Activated T-helper 2 cell treated with anti-CD3 and anti-CD28 coated beads, Interferon-gamma antibody, Interleukin-2, Interleukin-4, amounts not matched to agents 10 μg/mL and 5 μg/mL and 100 μg/mL, durations not matched to agents 14 hours and 24 hours and 36 hours (primary cell): ENCODE measurements around the gene HOXA10. TPM values are rescaled to one million over a fixed set of nuclear protein-coding genes. Genes with fewer than 3 reads are reported as not detected.
A peak's percentile ranks its signal among the peaks of the same experiment; 100 is the strongest.

Experiments
- DNase-seq: peaks from one replicate; pipeline ENCODE4 v3.0.0; 2021; ENCODE audit warnings: low spot score
- H3K27ac Mint-ChIP-seq: one replicate; pipeline ENCODE4 v1.8.0; 2021; ENCODE audit warnings: mixed read lengths
- H3K27me3 Mint-ChIP-seq: one replicate; pipeline ENCODE4 v1.8.0; 2021; ENCODE audit warnings: low read depth, mixed read lengths
- H3K36me3 Mint-ChIP-seq: one replicate; pipeline ENCODE4 v1.8.0; 2021; ENCODE audit warnings: low read depth, mixed read lengths
- H3K4me1 Mint-ChIP-seq: one replicate; pipeline ENCODE4 v1.8.0; 2021; ENCODE audit warnings: low read depth, mixed read lengths
- H3K4me3 Mint-ChIP-seq: one replicate; pipeline ENCODE4 v1.8.0; 2021; ENCODE audit warnings: low read depth, mild to moderate bottlenecking, moderate library complexity, mixed read lengths
- H3K9me3 Mint-ChIP-seq: one replicate; pipeline ENCODE4 v1.8.0; 2021; ENCODE audit warnings: mixed read lengths
- intact Hi-C: fragments of 100-400 bp; cut with micrococcal nuclease; formaldehyde crosslinking; loops from one replicate; pipeline ENCODE4 v1.15.1; 2023
- total RNA-seq: library from RNA; stranded (reverse); gene quantifications from 2 replicates; pipeline ENCODE4 v1.2.3, GENCODE V29; 2022

HOXA10 gene
- total RNA-seq, 1 donor from 2014 or later = not detected

- intact Hi-C loops = loop anchor here (2.0 kb wide), 1 partner anchor 14 kb away; no protein-coding TSS in a partner anchor
- Mint-ChIP-seq H3K4me3 (no peak overlapping the region), H3K4me1 (peaks cover 6% of the 10 kb centered on the region), H3K36me3 (no peaks in the 10 kb centered on the region), H3K27ac (no peak overlapping the region), H3K27me3 (peaks cover 83% of the 10 kb centered on the region), H3K9me3 (no peaks in the 10 kb centered on the region)
- no peak for DNase-seq
Measured at GRCh38 chr7:27200761-27201579, 26.9 kb upstream of the HOXA10 start.

- H3K27me3 Mint-ChIP-seq = peaks cover 83% of the 10 kb centered on the region
- no peaks in the 10 kb centered on the region for H3K9me3 Mint-ChIP-seq
- DNase-seq = no peak
- peak within 1 kb of the TSS; percentile 43 for H3K27ac Mint-ChIP-seq
- peak within 1 kb of the TSS; percentile 37 for H3K4me3 Mint-ChIP-seq
- H3K36me3 Mint-ChIP-seq = no peaks in the 10 kb centered on the region
- intact Hi-C loops = loop anchor here (2.0 to 10.0 kb wide), 7 partner anchors 13 to 897 kb away; partner anchors contain the start of gene HOXA7
- peaks cover 6% of the 10 kb centered on the region for H3K4me1 Mint-ChIP-seq
Measured at GRCh38 chr7:27199849-27200760, 26.0 kb upstream of the HOXA10 start, which contains the start of gene HOXA13. Gene HOXA13, minus strand, starts transcription at chr7:27200091. Its CDS starts 14 bp downstream, at chr7:27200077.

- H3K9me3 Mint-ChIP-seq = no peaks in the 10 kb centered on the region
- intact Hi-C loops = loop anchor here (2.0 to 10.0 kb wide), 6 partner anchors 30 to 898 kb away; partner anchors contain the start of gene HOXA7
- peaks cover 6% of the 10 kb centered on the region for H3K4me1 Mint-ChIP-seq
- peak overlapping the region; percentile 43 for H3K27ac Mint-ChIP-seq
- no peaks in the 10 kb centered on the region for H3K36me3 Mint-ChIP-seq
- no peak for DNase-seq
- peaks cover 83% of the 10 kb centered on the region for H3K27me3 Mint-ChIP-seq
- H3K4me3 Mint-ChIP-seq = no peak overlapping the region
Measured at GRCh38 chr7:27198871-27199801, 25.0 kb upstream of the HOXA10 start.

- H3K4me1 Mint-ChIP-seq = peaks cover 6% of the 10 kb centered on the region
- H3K4me3 Mint-ChIP-seq = no peak overlapping the region
- no peak overlapping the region for H3K27ac Mint-ChIP-seq
- peaks cover 86% of the 10 kb centered on the region for H3K27me3 Mint-ChIP-seq
- no peak for DNase-seq
- intact Hi-C loops = loop anchor here (2.0 to 10.0 kb wide), 6 partner anchors 29 to 899 kb away; partner anchors contain the start of gene HOXA7
- no peaks in the 10 kb centered on the region for H3K36me3 Mint-ChIP-seq
- H3K9me3 Mint-ChIP-seq = no peaks in the 10 kb centered on the region
Measured at GRCh38 chr7:27198138-27198841, 24.2 kb upstream of the HOXA10 start.

GRCh38 chr7:27197137-27198042 lies 23.3 kb upstream of the HOXA10 start:
- no peaks in the 10 kb centered on the region for H3K36me3 Mint-ChIP-seq
- no peak for DNase-seq
- intact Hi-C loops = loop anchor here (2.0 to 10.0 kb wide), 7 partner anchors 29 to 900 kb away; partner anchors contain the start of gene HOXA7
- peaks cover 83% of the 10 kb centered on the region for H3K27me3 Mint-ChIP-seq
- H3K4me1 Mint-ChIP-seq = peaks cover 6% of the 10 kb centered on the region
- no peak overlapping the region for H3K4me3 Mint-ChIP-seq
- H3K27ac Mint-ChIP-seq = no peak overlapping the region
- no peaks in the 10 kb centered on the region for H3K9me3 Mint-ChIP-seq

GRCh38 chr7:27196287-27196767 lies 22.2 kb upstream of the HOXA10 start:
- Mint-ChIP-seq H3K27me3 (peaks cover 82% of the 10 kb centered on the region), H3K4me1 (peaks cover 6% of the 10 kb centered on the region), H3K4me3 (no peak overlapping the region), H3K36me3 (no peaks in the 10 kb centered on the region), H3K27ac (no peak overlapping the region), H3K9me3 (no peaks in the 10 kb centered on the region)
- peak; percentile 59 for DNase-seq
- intact Hi-C loops = loop anchor here (1.0 to 10.0 kb wide), 7 partner anchors 39 to 901 kb away; partner anchors contain the start of gene HOXA7

GRCh38 chr7:27194686-27195379 lies 20.7 kb upstream of the HOXA10 start:
- DNase-seq = no peak

GRCh38 chr7:27194002-27194352 lies 19.9 kb upstream of the HOXA10 start:
- Mint-ChIP-seq H3K36me3 (no peaks in the 10 kb centered on the region), H3K27ac (no peak overlapping the region), H3K4me3 (no peak overlapping the region), H3K27me3 (peaks cover 88% of the 10 kb centered on the region), H3K4me1 (peaks cover 2% of the 10 kb centered on the region), H3K9me3 (no peaks in the 10 kb centered on the region)
- intact Hi-C loops = loop anchor here (10.0 kb wide), 1 partner anchor 591 kb away; no protein-coding TSS in a partner anchor
- no peak for DNase-seq

More at GRCh38 chr7:27194686-27195379, 20.7 kb upstream of the HOXA10 start:
- peaks cover 85% of the 10 kb centered on the region for H3K27me3 Mint-ChIP-seq
- intact Hi-C loops = loop anchor here (5.0 to 10.0 kb wide), 5 partner anchors 38 to 902 kb away; partner anchors contain the start of gene HOXA7
- H3K27ac Mint-ChIP-seq = no peak overlapping the region
- no peak overlapping the region for H3K4me3 Mint-ChIP-seq
- H3K36me3 Mint-ChIP-seq = no peaks in the 10 kb centered on the region
- H3K9me3 Mint-ChIP-seq = no peaks in the 10 kb centered on the region
- H3K4me1 Mint-ChIP-seq = peaks cover 2% of the 10 kb centered on the region

GRCh38 chr7:27193335-27194001 lies 19.3 kb upstream of the HOXA10 start:
- Mint-ChIP-seq H3K4me3 (no peak overlapping the region), H3K4me1 (peaks cover 4% of the 10 kb centered on the region), H3K27me3 (peaks cover 88% of the 10 kb centered on the region), H3K27ac (peak overlapping the region; percentile 5), H3K9me3 (no peaks in the 10 kb centered on the region), H3K36me3 (no peaks in the 10 kb centered on the region)
- intact Hi-C loops = loop anchor here (10.0 kb wide), 1 partner anchor 591 kb away; no protein-coding TSS in a partner anchor
- DNase-seq = no peak
